ENCODE measurements around the gene BRD2. TPM values are rescaled to one million over a fixed set of nuclear protein-coding genes. Genes with fewer than 3 reads are reported as not detected.
A peak's percentile ranks its signal among the peaks of the same experiment; 100 is the strongest.

Gene BRD2
- polyA plus RNA-seq, 2 donors: 86.9 to 97.6 TPM

DNA sequence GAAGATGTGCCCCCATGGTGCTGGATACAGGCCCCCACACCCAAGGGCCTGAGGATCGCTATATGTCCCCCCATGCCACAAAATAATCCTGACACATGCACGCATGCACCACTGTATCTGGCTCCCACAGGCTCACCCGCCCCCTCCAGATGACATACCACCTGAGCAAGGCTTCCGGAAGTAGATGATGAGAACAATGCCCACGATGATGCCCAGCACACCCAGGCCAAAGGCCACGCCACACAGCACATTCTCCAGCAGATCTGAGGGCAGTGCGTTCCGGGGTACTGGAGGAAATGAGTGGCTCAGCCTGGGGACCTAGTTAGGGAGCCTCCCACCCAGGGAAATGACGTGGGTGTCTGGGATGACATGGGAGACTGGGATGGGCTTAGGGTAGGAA is 19.3 kb upstream of the BRD2 start:
- Histone ChIP-seq H3K9me3 (ENCODE audit: control insufficient read depth in 2 of 2, insufficient read depth in 1 of 2, low read depth in 1 of 2, low read length in 1 of 2) (no peaks in the 10 kb centered on the region), H3K27ac (ENCODE audit: low read depth in 2 of 2, low read length in 1 of 2) (no peak overlapping the region), H3K4me1 (ENCODE audit: control insufficient read depth in 2 of 2, insufficient read depth in 2 of 2, low read length in 1 of 2) (no peaks in the 10 kb centered on the region), H3K27me3 (ENCODE audit: control insufficient read depth in 1 of 2, insufficient read depth in 2 of 2, low read length in 2 of 2) (no peaks in the 10 kb centered on the region), H3K4me3 (ENCODE audit: low read depth in 1 of 2, low read length in 2 of 2) (no peak overlapping the region), H3K36me3 (ENCODE audit: control insufficient read depth in 2 of 2, insufficient read depth in 2 of 2, low read length in 1 of 2) (peaks cover 0 to 5% of the 10 kb centered on the region in 2 donors)
- 84 to 88% methylated on average over 9 of the region's 9 CpGs for WGBS, 2 donors

DNA sequence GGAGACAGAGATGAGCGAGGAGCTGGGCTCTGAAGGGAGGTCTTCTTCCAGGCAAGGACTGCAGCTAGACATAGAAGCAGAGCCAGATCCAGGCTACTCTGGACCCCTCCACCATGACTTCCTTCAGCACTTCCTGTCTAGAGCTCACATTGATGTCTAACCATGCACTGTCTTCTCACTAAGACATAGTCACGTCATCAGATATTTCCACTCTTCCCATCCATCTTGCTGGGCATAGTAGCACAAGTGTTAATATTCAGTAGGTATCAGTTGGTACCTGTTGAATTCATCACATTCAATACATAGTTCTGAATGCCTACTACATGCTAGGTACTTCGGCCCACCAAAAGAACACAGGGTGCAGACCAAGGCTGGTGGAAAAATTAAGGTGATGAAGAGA is 18.4 kb upstream of the BRD2 start:
- Histone ChIP-seq H3K27me3 (ENCODE audit: control insufficient read depth in 1 of 2, insufficient read depth in 2 of 2, low read length in 2 of 2) (no peaks in the 10 kb centered on the region), H3K4me1 (ENCODE audit: control insufficient read depth in 2 of 2, insufficient read depth in 2 of 2, low read length in 1 of 2) (no peaks in the 10 kb centered on the region), H3K36me3 (ENCODE audit: control insufficient read depth in 2 of 2, insufficient read depth in 2 of 2, low read length in 1 of 2) (peaks cover 0 to 5% of the 10 kb centered on the region in 2 donors), H3K9me3 (ENCODE audit: control insufficient read depth in 2 of 2, insufficient read depth in 1 of 2, low read depth in 1 of 2, low read length in 1 of 2) (no peaks in the 10 kb centered on the region), H3K27ac (ENCODE audit: low read depth in 2 of 2, low read length in 1 of 2) (no peak overlapping the region), H3K4me3 (ENCODE audit: low read depth in 1 of 2, low read length in 2 of 2) (no peak overlapping the region)
- 92 to 95% methylated on average over 3 of the region's 3 CpGs for WGBS, 2 donors

DNA sequence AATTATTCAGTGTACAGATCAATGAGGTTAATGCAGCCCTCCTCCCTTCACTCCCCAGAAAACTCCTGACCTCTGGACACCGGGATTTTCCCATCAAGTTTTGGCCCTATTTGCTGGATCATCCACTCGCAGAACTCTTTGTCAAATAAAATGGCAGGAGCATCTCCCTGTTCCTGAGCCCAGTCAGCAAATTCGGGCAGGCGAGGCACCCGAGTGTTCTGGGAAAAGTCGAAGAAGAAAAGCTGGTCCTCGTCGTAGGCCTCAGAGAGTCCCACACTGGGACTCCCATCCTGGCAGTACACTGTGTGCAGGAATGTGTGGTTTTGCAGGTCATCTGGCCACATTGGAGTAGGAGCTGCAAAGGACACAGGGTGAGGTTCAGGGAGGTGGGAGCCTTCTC is 17.9 kb upstream of the BRD2 start:
- no peaks in the 10 kb centered on the region for H3K27me3 ChIP-seq (ENCODE audit: control insufficient read depth in 1 of 2, insufficient read depth in 2 of 2, low read length in 2 of 2)
- no peak overlapping the region for H3K4me3 ChIP-seq (ENCODE audit: low read depth in 1 of 2, low read length in 2 of 2)
- WGBS, 2 donors: 91% methylated on average over 8 of the region's 8 CpGs
- no peak overlapping the region for H3K27ac ChIP-seq (ENCODE audit: low read depth in 2 of 2, low read length in 1 of 2)
- H3K36me3 ChIP-seq (ENCODE audit: control insufficient read depth in 2 of 2, insufficient read depth in 2 of 2, low read length in 1 of 2): peaks cover 0 to 5% of the 10 kb centered on the region in 2 donors
- no peaks in the 10 kb centered on the region for H3K9me3 ChIP-seq (ENCODE audit: control insufficient read depth in 2 of 2, insufficient read depth in 1 of 2, low read depth in 1 of 2, low read length in 1 of 2)
- H3K4me1 ChIP-seq (ENCODE audit: control insufficient read depth in 2 of 2, insufficient read depth in 2 of 2, low read length in 1 of 2): no peaks in the 10 kb centered on the region

DNA sequence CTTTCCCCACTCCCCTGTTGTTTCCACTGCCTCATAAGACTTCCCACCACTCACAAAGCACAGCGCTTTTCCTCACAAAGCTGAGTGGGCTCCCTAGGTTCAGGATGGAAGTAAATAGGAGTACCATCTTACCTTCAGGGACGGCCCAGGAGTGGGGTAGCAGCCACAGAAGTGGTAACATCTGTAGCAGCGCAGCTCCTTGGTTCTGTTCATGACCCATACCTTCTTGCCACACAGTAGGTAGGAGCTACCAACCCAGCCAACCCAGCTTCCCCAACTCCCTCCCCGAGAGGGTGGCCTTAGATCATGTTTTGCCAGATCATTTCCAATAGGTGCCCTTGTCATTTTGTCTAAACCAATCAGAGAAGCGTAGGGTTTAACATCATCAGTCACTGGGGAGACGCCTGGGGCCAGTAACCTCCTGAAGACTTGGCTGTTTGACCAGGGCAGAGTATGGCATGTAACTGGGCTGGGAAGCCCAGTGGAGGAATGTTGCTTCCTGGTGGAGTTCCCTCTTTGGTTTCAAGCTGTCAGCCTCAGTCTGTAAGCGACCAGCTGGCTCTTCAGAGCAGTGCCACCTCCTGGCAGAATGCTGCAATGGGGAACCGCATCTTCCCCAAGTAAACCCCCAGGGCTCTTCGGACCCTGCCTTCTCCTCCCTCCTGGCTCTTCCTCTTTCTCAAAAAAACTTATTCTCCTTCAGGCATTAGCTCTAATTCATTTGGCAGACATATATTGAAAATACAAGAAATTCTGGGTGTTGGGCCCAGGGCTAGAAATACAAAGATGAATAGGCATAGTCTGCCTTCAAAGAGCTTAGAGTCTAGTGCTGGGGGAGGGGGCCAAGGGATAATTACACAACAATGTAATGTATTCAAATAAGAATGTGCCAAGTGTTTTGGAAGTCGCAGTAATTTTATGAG is 15.3 kb upstream of the BRD2 start, which contains the start of gene HLA-DMA:
Gene HLA-DMA (minus strand): TSS at position 281 of the 923 bp plus-strand sequence. CDS start 61 bp downstream, at position 220.
- Histone ChIP-seq H3K36me3 (ENCODE audit: control insufficient read depth in 2 of 2, insufficient read depth in 2 of 2, low read length in 1 of 2) (peaks cover 0 to 5% of the 10 kb centered on the region in 2 donors), H3K4me1 (ENCODE audit: control insufficient read depth in 2 of 2, insufficient read depth in 2 of 2, low read length in 1 of 2) (no peaks in the 10 kb centered on the region), H3K27me3 (ENCODE audit: control insufficient read depth in 1 of 2, insufficient read depth in 2 of 2, low read length in 2 of 2) (no peaks in the 10 kb centered on the region), H3K27ac (ENCODE audit: low read depth in 2 of 2, low read length in 1 of 2) (peak within 1 kb of the TSS; percentile 50 to 83), H3K4me3 (ENCODE audit: low read depth in 1 of 2, low read length in 2 of 2) (peak within 1 kb of the TSS in 1 of 2 donors; percentile 27), H3K9me3 (ENCODE audit: control insufficient read depth in 2 of 2, insufficient read depth in 1 of 2, low read depth in 1 of 2, low read length in 1 of 2) (no peaks in the 10 kb centered on the region)
- WGBS, 2 donors: 26 to 37% methylated on average over 10 of the region's 10 CpGs

DNA sequence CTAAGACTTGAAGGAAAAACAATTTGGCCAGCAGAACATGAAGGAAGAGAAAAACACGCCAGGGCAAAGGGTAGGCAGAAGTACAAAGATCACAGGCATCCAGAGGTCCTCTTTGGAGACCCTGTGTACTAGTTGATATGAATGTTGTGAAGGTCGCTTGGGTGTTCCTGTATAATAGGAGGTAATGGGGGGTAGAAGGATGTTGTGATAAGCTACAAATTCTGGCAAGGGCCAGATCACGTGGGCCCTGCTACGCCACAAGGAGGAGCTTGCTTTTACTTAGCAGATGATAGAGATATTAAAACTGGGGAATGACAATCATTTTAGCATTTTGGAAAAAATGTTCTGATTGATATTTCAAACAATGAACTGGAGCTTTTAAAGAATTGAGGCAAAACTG is 14.6 kb upstream of the BRD2 start:
- Histone ChIP-seq H3K4me3 (ENCODE audit: low read depth in 1 of 2, low read length in 2 of 2) (no peak overlapping the region), H3K9me3 (ENCODE audit: control insufficient read depth in 2 of 2, insufficient read depth in 1 of 2, low read depth in 1 of 2, low read length in 1 of 2) (no peaks in the 10 kb centered on the region), H3K36me3 (ENCODE audit: control insufficient read depth in 2 of 2, insufficient read depth in 2 of 2, low read length in 1 of 2) (peaks cover 0 to 5% of the 10 kb centered on the region in 2 donors), H3K27ac (ENCODE audit: low read depth in 2 of 2, low read length in 1 of 2) (no peak overlapping the region), H3K4me1 (ENCODE audit: control insufficient read depth in 2 of 2, insufficient read depth in 2 of 2, low read length in 1 of 2) (no peaks in the 10 kb centered on the region), H3K27me3 (ENCODE audit: control insufficient read depth in 1 of 2, insufficient read depth in 2 of 2, low read length in 2 of 2) (no peaks in the 10 kb centered on the region)
- 74% methylated on average over 4 of the region's 4 CpGs for WGBS, 2 donors

DNA sequence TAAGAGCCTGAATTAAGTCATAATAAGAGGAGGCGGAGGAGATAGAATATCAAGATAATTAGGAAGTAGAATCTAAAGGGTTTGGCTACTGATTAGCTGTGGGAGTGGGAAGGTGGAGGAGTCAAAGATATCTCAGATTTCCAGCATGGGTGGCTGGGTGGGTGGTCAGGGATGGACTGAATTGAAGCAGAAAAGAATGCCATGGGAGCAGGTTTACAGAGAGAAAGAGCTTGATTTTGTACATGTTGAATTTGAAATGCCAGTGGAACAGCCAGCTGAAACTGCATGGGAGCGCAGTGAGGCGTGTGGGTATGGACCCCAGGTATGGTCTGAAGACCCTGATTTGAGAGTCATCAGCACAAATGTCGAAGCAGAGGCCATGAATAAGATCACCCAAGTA is 14.1 kb upstream of the BRD2 start:
- no peaks in the 10 kb centered on the region for H3K4me1 ChIP-seq (ENCODE audit: control insufficient read depth in 2 of 2, insufficient read depth in 2 of 2, low read length in 1 of 2)
- H3K4me3 ChIP-seq (ENCODE audit: low read depth in 1 of 2, low read length in 2 of 2): no peak overlapping the region
- H3K9me3 ChIP-seq (ENCODE audit: control insufficient read depth in 2 of 2, insufficient read depth in 1 of 2, low read depth in 1 of 2, low read length in 1 of 2): no peaks in the 10 kb centered on the region
- no peaks in the 10 kb centered on the region for H3K27me3 ChIP-seq (ENCODE audit: control insufficient read depth in 1 of 2, insufficient read depth in 2 of 2, low read length in 2 of 2)
- 92 to 94% methylated on average over 4 of the region's 4 CpGs for WGBS, 2 donors
- H3K27ac ChIP-seq (ENCODE audit: low read depth in 2 of 2, low read length in 1 of 2): no peak overlapping the region
- peaks cover 0 to under 1% of the 10 kb centered on the region in 2 donors for H3K36me3 ChIP-seq (ENCODE audit: control insufficient read depth in 2 of 2, insufficient read depth in 2 of 2, low read length in 1 of 2)

DNA sequence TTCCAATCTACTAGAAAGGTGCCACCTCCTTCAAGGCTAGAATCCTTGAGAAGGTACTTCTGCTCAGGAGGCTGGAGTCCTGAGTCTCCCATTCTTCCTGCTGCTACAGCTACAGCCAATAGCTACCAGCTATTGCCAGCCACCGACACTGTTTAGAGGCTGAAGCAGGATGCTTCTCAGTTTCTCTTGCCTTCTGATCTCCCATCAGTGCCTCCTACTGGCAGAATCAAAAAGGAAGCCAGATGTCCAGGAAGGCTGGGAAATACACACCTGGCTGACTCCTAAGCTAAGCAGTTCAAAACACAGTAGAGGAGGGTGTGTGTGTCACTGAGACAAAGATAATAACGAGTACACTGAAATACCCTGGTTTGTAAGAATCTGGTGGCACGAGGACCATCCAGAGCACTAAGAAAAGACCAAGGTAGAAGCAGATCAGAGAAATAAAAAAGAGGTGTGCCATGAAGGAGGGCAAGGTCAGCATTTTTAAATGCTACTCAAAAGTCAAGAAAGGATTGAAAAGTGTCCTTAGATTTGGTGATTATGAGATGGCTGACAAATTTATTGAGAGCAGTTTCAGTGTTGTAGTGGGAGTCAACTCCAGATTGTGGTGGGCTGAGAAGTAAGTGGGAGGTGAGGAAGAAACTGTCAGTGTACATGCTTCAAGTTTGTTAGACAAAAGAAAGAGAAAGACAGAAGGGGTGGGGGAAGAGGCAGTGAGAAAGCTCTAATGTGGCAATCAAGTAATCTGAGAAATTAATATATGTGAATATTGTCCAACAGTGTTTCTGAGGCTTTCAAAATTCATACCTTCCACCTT is 13.2 kb upstream of the BRD2 start:
- no peaks in the 10 kb centered on the region for H3K9me3 ChIP-seq (ENCODE audit: control insufficient read depth in 2 of 2, insufficient read depth in 1 of 2, low read depth in 1 of 2, low read length in 1 of 2)
- no peaks in the 10 kb centered on the region for H3K4me1 ChIP-seq (ENCODE audit: control insufficient read depth in 2 of 2, insufficient read depth in 2 of 2, low read length in 1 of 2)
- no peaks in the 10 kb centered on the region for H3K36me3 ChIP-seq (ENCODE audit: control insufficient read depth in 2 of 2, insufficient read depth in 2 of 2, low read length in 1 of 2)
- H3K27me3 ChIP-seq (ENCODE audit: control insufficient read depth in 1 of 2, insufficient read depth in 2 of 2, low read length in 2 of 2): no peaks in the 10 kb centered on the region
- WGBS, 2 donors: 26 to 36% methylated on average over 3 of the region's 3 CpGs
- no peak overlapping the region for H3K27ac ChIP-seq (ENCODE audit: low read depth in 2 of 2, low read length in 1 of 2)
- no peak overlapping the region for H3K4me3 ChIP-seq (ENCODE audit: low read depth in 1 of 2, low read length in 2 of 2)

DNA sequence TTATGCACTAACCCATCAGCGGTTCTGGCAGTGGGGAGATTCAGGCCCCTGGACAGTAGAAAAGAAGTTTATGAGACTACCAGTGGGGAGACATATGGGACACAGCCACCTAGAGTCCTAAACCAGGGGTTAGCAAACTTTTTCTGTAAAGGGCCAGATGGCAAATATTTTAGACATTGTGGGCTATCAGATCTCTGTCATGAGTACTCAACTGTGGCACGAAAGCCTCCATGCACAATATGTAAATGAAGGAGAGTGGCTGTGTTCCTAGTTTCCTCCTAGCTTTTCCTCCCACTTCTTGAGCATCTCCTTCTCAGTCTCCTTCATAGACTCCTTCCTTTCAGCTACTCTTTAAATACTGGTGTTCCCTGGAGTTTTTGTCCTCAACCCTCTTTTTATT is 12.2 kb upstream of the BRD2 start:
- H3K4me1 ChIP-seq (ENCODE audit: control insufficient read depth in 2 of 2, insufficient read depth in 2 of 2, low read length in 1 of 2): no peaks in the 10 kb centered on the region
- no peaks in the 10 kb centered on the region for H3K27me3 ChIP-seq (ENCODE audit: control insufficient read depth in 1 of 2, insufficient read depth in 2 of 2, low read length in 2 of 2)
- 80 to 85% methylated on average over 2 of the region's 2 CpGs for WGBS, 2 donors
- H3K9me3 ChIP-seq (ENCODE audit: control insufficient read depth in 2 of 2, insufficient read depth in 1 of 2, low read depth in 1 of 2, low read length in 1 of 2): no peaks in the 10 kb centered on the region
- no peaks in the 10 kb centered on the region for H3K36me3 ChIP-seq (ENCODE audit: control insufficient read depth in 2 of 2, insufficient read depth in 2 of 2, low read length in 1 of 2)
- no peak overlapping the region for H3K4me3 ChIP-seq (ENCODE audit: low read depth in 1 of 2, low read length in 2 of 2)
- no peak overlapping the region for H3K27ac ChIP-seq (ENCODE audit: low read depth in 2 of 2, low read length in 1 of 2)

DNA sequence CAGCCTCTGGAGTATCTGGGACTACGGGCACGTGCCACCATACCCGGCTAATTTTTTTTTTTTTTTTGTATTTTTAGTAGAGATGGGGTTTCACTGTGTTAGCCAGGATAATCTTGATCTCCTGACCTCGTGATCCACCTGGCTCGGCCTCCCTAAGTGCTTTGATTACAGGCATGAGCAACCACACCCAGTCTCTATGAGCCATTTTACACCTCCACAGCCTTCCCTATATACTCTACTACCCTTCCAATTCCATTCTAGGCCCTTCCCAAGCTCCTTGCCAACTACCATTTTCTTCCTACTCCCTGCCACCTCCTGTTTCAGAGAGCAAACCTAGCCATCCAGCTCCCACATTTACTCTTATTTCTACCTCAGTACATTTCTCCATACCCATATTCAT is 7.8 kb upstream of the BRD2 start:
- WGBS, 2 donors: 94 to 97% methylated on average over 5 of the region's 5 CpGs
- no peaks in the 10 kb centered on the region for H3K4me1 ChIP-seq (ENCODE audit: control insufficient read depth in 2 of 2, insufficient read depth in 2 of 2, low read length in 1 of 2)
- H3K4me3 ChIP-seq (ENCODE audit: low read depth in 1 of 2, low read length in 2 of 2): no peak overlapping the region
- no peaks in the 10 kb centered on the region for H3K9me3 ChIP-seq (ENCODE audit: control insufficient read depth in 2 of 2, insufficient read depth in 1 of 2, low read depth in 1 of 2, low read length in 1 of 2)
- no peak overlapping the region for H3K27ac ChIP-seq (ENCODE audit: low read depth in 2 of 2, low read length in 1 of 2)
- H3K27me3 ChIP-seq (ENCODE audit: control insufficient read depth in 1 of 2, insufficient read depth in 2 of 2, low read length in 2 of 2): no peaks in the 10 kb centered on the region
- no peaks in the 10 kb centered on the region for H3K36me3 ChIP-seq (ENCODE audit: control insufficient read depth in 2 of 2, insufficient read depth in 2 of 2, low read length in 1 of 2)
